Gastrocnemius medialis (tissue), 4 donors: ENCODE measurements around the gene RAB40C. TPM values are rescaled to one million over a fixed set of nuclear protein-coding genes. Genes with fewer than 3 reads are reported as not detected.
A peak's percentile ranks its signal among the peaks of the same experiment; 100 is the strongest.

ENCODE experiments used
- ATAC-seq, 2 donors: fragments of 150-250 bp; one replicate each; pipeline ENCODE4 v1.9.1; 2016
- DNase-seq, 2 donors: peaks; one replicate each; pipeline ENCODE4 v3.0.0-alpha.2; 2019
- H3K27ac ChIP-seq, 4 donors: fragments of 200-600 bp; sonication (generic); 1 replicate in 1 of 4; 2 replicates in 3 of 4; pipeline ENCODE4 v1.5.1; 2016 to 2018; ENCODE audit warnings: mild to moderate bottlenecking in 2 of 4, moderate library complexity in 1 of 4
- H3K27me3 ChIP-seq, 3 donors: fragments of 200-600 bp; sonication (generic) in 2 of 3; 1 replicate in 1 of 3; 2 replicates in 2 of 3; pipeline versions ENCODE4 v1.5.1 to v1.6.0; 2016 to 2019; ENCODE audit warnings: mild to moderate bottlenecking in 1 of 3, moderate library complexity in 1 of 3
- H3K36me3 ChIP-seq, 2 donors: fragments of 200-600 bp; sonication (generic) in 1 of 2; one replicate each; pipeline ENCODE4 v1.5.1; 2017 to 2018
- H3K4me1 ChIP-seq, 2 donors: fragments of 200-600 bp; sonication (generic) in 1 of 2; one replicate each; pipeline ENCODE4 v1.5.1; 2016 to 2017; ENCODE audit warnings: mild to moderate bottlenecking in 2 of 2
- H3K4me3 ChIP-seq, 4 donors: fragments of 200-600 bp; sonication (generic) in 3 of 4; 1 replicate in 1 of 4; 2 replicates in 3 of 4; pipeline ENCODE4 v1.5.1; 2016 to 2019; ENCODE audit warnings: mild to moderate bottlenecking in 2 of 4
- H3K9me3 ChIP-seq, 3 donors: fragments of 200-600 bp; sonication (generic) in 2 of 3; 1 replicate in 1 of 3; 2 replicates in 2 of 3; pipeline ENCODE4 v1.5.1; 2016 to 2019
- CTCF ChIP-seq, 5 experiments: fragments of 450-650 bp in 3 of 5; fragments of 200-600 bp in 2 of 5; sonication (generic) in 2 of 5; IDR thresholded peaks in 4 of 5; conservative IDR thresholded peaks in 1 of 5; 1 replicate in 4 of 5; 2 replicates in 1 of 5; pipeline ENCODE4 v1.5.1; 2016 to 2019; ENCODE audit warnings: antibody characterized with exemption in 5 of 5, mild to moderate bottlenecking in 3 of 5, moderate library complexity in 3 of 5
- POLR2A ChIP-seq, 2 donors: fragments of 450-650 bp; IDR thresholded peaks; one replicate each; pipeline ENCODE4 v1.6.1; 2017; ENCODE audit warnings: antibody characterized with exemption in 2 of 2, mild to moderate bottlenecking in 2 of 2, moderate library complexity in 2 of 2
- in situ Hi-C, 4 donors: fragments of 200-750 bp; cut with MboI; loops; one replicate each; pipeline versions ENCODE4 v1.15.0 to v1.8.0; 2017; ENCODE audit warnings: low sequenced_read_pairs in 4 of 4
- intact Hi-C: fragments of 100-400 bp; cut with DNase I; formaldehyde crosslinking; loops from one replicate; pipeline ENCODE4 v1.15.1; 2023; ENCODE audit warnings: low total_unique reads
- total RNA-seq, 4 donors: library from RNA; depleted of rRNA; stranded (reverse); fragments of >200 nt; gene quantifications; one replicate each; pipeline versions ENCODE4 v1.1.0 to v1.2.3, GENCODE V29; 2016

The RAB40C gene
- total RNA-seq, 4 donors from 2014 or later: 15.6 to 29.3 (median 21.4) TPM

- peaks cover 0 to 44% of the 10 kb centered on the region in 2 donors for H3K36me3 ChIP-seq
- H3K27ac ChIP-seq: no peak overlapping the region
- ATAC-seq (no peak), DNase-seq (no peak)
- in situ Hi-C loops: no loop called here
- H3K27me3 ChIP-seq: no peaks in the 10 kb centered on the region
- intact Hi-C loops: no loop called here
- no peak for TF ChIP-seq POLR2A (IDR thresholded peaks at IDR 0.05)
- TF ChIP-seq CTCF (IDR thresholded peaks at IDR 0.05 in 4 of 5, conservative IDR thresholded peaks at IDR 0.05 in 1 of 5): no peak
- H3K4me3 ChIP-seq: no peak overlapping the region
- peaks cover 0 to 7% of the 10 kb centered on the region in 2 donors for H3K4me1 ChIP-seq
- no peaks in the 10 kb centered on the region for H3K9me3 ChIP-seq
These were observed 84.5 kb downstream of the RAB40C start for GRCh38 chr16:674214-674881.

GRCh38 chr16:674968-675883 lies 85.4 kb downstream of the RAB40C start, which contains the start of gene RHBDL1:
Gene RHBDL1 (plus strand): TSS chr16:675671. CDS start chr16:675791, 120 bp downstream.
- in situ Hi-C loops (no loop called here), intact Hi-C loops (no loop called here)
- H3K4me3 ChIP-seq: peak within 1 kb of the TSS in 3 of 4 donors; percentile 21 to 34 (median 24)
- H3K27ac ChIP-seq: no peak within 1 kb of the TSS
- peaks cover 0 to 8% of the 10 kb centered on the region in 2 donors for H3K4me1 ChIP-seq
- H3K27me3 ChIP-seq: no peaks in the 10 kb centered on the region
- peaks cover 0 to 35% of the 10 kb centered on the region in 2 donors for H3K36me3 ChIP-seq
- DNase-seq (no peak), ATAC-seq (no peak)
- no peaks in the 10 kb centered on the region for H3K9me3 ChIP-seq
- TF ChIP-seq POLR2A (IDR thresholded peaks at IDR 0.05) (no peak), CTCF (IDR thresholded peaks at IDR 0.05 in 4 of 5, conservative IDR thresholded peaks at IDR 0.05 in 1 of 5) (no peak)

- in situ Hi-C loops (no loop called here), intact Hi-C loops (no loop called here)
- no peak for TF ChIP-seq CTCF (IDR thresholded peaks at IDR 0.05 in 4 of 5, conservative IDR thresholded peaks at IDR 0.05 in 1 of 5)
- TF ChIP-seq POLR2A (IDR thresholded peaks at IDR 0.05): no peak
- Histone ChIP-seq H3K4me1 (peaks cover 3 to 11% of the 10 kb centered on the region in 2 donors), H3K27me3 (no peaks in the 10 kb centered on the region), H3K36me3 (peaks cover 0 to 27% of the 10 kb centered on the region in 2 donors), H3K9me3 (no peaks in the 10 kb centered on the region), H3K27ac (no peak overlapping the region), H3K4me3 (peak overlapping the region in 2 of 4 donors; percentile 21 to 24)
- DNase-seq (no peak), ATAC-seq (no peak)
These were observed 86.2 kb downstream of the RAB40C start for GRCh38 chr16:675884-676564.

GRCh38 chr16:676565-676902 lies 86.7 kb downstream of the RAB40C start:
- intact Hi-C loops: no loop called here
- ATAC-seq: no peak
- H3K4me1 ChIP-seq: peaks cover 8 to 16% of the 10 kb centered on the region in 2 donors
- H3K27me3 ChIP-seq: no peaks in the 10 kb centered on the region
- no peaks in the 10 kb centered on the region for H3K9me3 ChIP-seq
- H3K4me3 ChIP-seq: no peak overlapping the region
- in situ Hi-C loops: no loop called here
- DNase-seq: no peak
- no peak overlapping the region for H3K27ac ChIP-seq
- peaks cover 0 to 24% of the 10 kb centered on the region in 2 donors for H3K36me3 ChIP-seq
- TF ChIP-seq POLR2A (IDR thresholded peaks at IDR 0.05) (no peak), CTCF (IDR thresholded peaks at IDR 0.05 in 4 of 5, conservative IDR thresholded peaks at IDR 0.05 in 1 of 5) (no peak)
